GM12878 (cell line): ENCODE data around the gene CNOT11. TPM values are rescaled to one million over a fixed set of nuclear protein-coding genes. Genes with fewer than 3 reads are reported as not detected.

ENCODE experiments used
- ATAC-seq: fragments of 200-7000 bp; cut with Tn5 transposase; 3 replicates; pipeline ENCODE4 v1.9.1; 2020; ENCODE audit warnings: mild to moderate bottlenecking, moderate library complexity
- BruUV-seq: library from RNA; stranded (reverse); fragments of 400-500 nt; replicated peaks from 2 replicates; lab custom pipeline; 2021; lab: Mats Ljungman, UMichigan
- CTCF ChIA-PET: fragments of 300-600 bp; sonication (Branson Sonifier 250); formaldehyde crosslinking; extraction: SDS; loops from one replicate; lab custom pipeline; 2021; ENCODE audit warnings: inconsistent platforms; lab: Yijun Ruan, JAX
- POLR2A ChIA-PET: fragments of 350-600 bp; formaldehyde crosslinking; extraction: SDS; loops from one replicate; lab custom pipeline; 2021; ENCODE audit warnings: inconsistent platforms; lab: Charles Lee
- RAD21 ChIA-PET: fragments of 300-600 bp; sonication (Branson Sonifier 250); formaldehyde crosslinking; loops from one replicate; lab custom pipeline; 2023; ENCODE audit warnings: antibody characterized with exemption; ENCODE audit not compliant: unreplicated experiment; lab: Charles Lee
- SMC1A ChIA-PET: fragments of 300-600 bp; sonication (Branson Sonifier 250); formaldehyde crosslinking; loops from one replicate; lab custom pipeline; 2023; ENCODE audit not compliant: unreplicated experiment, uncharacterized antibody; lab: Charles Lee
- DNase-seq: peaks from one replicate; pipeline ENCODE4 v3.0.0-alpha.2; 2011; ENCODE audit warnings: low read depth, low spot score
- FAIRE-seq: peaks from 3 replicates; lab custom pipeline; 2011; peaks lifted over from hg19 to GRCh38; lab: Jason Lieb, UNC
- H2AFZ ChIP-seq: 2 replicates; pipeline ENCODE4 v1.6.0; 2011; ENCODE audit warnings: low read depth, low read length, control low read depth; ENCODE audit not compliant: control insufficient read depth
- H3K27ac ChIP-seq: 2 replicates; pipeline ENCODE4 v1.5.1; 2011; ENCODE audit warnings: control low read depth; ENCODE audit not compliant: control insufficient read depth, insufficient read depth
- H3K27me3 ChIP-seq, 2 experiments: replicated peaks in 1 of 2; 2 replicates each; pipeline versions ENCODE4 v1.6.0 to v1.6.1; 2011; ENCODE audit warnings: low read length in 1 of 2; ENCODE audit not compliant: control insufficient read depth in 2 of 2, insufficient read depth in 2 of 2
- H3K36me3 ChIP-seq, 2 experiments: 2 replicates each; pipeline ENCODE4 v1.5.1; 2011; ENCODE audit warnings: low read length in 1 of 2; ENCODE audit not compliant: control insufficient read depth in 2 of 2, insufficient read depth in 2 of 2
- H3K4me1 ChIP-seq: 2 replicates; pipeline ENCODE4 v1.6.1; 2011; ENCODE audit warnings: mild to moderate bottlenecking, low read length, moderate library complexity, mixed read lengths; ENCODE audit not compliant: control insufficient read depth, insufficient read depth
- H3K4me2 ChIP-seq: 2 replicates; pipeline ENCODE4 v1.6.0; 2011; ENCODE audit warnings: control low read depth; ENCODE audit not compliant: control insufficient read depth, insufficient read depth
- H3K4me3 ChIP-seq: fragments of 200-600 bp; sonication (generic); 2 replicates; pipeline ENCODE4 v1.5.1; 2016
- H3K79me2 ChIP-seq: 2 replicates; pipeline ENCODE4 v1.6.0; 2011; ENCODE audit warnings: low read length; ENCODE audit not compliant: control insufficient read depth, insufficient read depth
- H3K9ac ChIP-seq: 2 replicates; pipeline ENCODE4 v1.8.0; 2011; ENCODE audit warnings: low read length, control low read depth, mixed read lengths; ENCODE audit not compliant: control insufficient read depth, insufficient read depth
- H3K9me3 ChIP-seq: replicated peaks from 3 replicates; pipeline ENCODE4 v1.5.1; 2011; ENCODE audit warnings: mild to moderate bottlenecking, low read length; ENCODE audit not compliant: control insufficient read depth, insufficient read depth
- H4K20me1 ChIP-seq: 2 replicates; pipeline ENCODE4 v1.6.0; 2011; ENCODE audit not compliant: control insufficient read depth, insufficient read depth
- IRF4 ChIP-seq: IDR thresholded peaks from 2 replicates; pipeline ENCODE4 v1.6.1; 2011; ENCODE audit warnings: low read depth, low read length
- POLR2AphosphoS2 ChIP-seq: IDR thresholded peaks from 2 replicates; pipeline ENCODE4 v1.6.1; 2011; ENCODE audit warnings: low read depth, mild to moderate bottlenecking, low read length, improper control_type of control experiment, moderate library complexity
- RUNX3 ChIP-seq: IDR thresholded peaks from 2 replicates; pipeline ENCODE4 v1.6.1; 2012; ENCODE audit warnings: low read length, inconsistent platforms
- SPI1 ChIP-seq: IDR thresholded peaks from 2 replicates; pipeline ENCODE4 v1.6.1; 2011; ENCODE audit warnings: low read depth, mild to moderate bottlenecking, low read length, moderate library complexity, borderline replicate concordance; ENCODE audit not compliant: insufficient read depth
- TCF12 ChIP-seq: IDR thresholded peaks from 2 replicates; pipeline ENCODE4 v1.6.1; 2011; ENCODE audit warnings: low read depth, mild to moderate bottlenecking, low read length
- ZZZ3 ChIP-seq: IDR thresholded peaks from 2 replicates; pipeline ENCODE4 v1.6.1; 2011; ENCODE audit warnings: low read depth; ENCODE audit not compliant: control insufficient read depth, insufficient read length
- WGBS: methylation state at CpG from one replicate; pipeline ENCODE4 v1.1.6; 2016; ENCODE audit warnings: low lambda C conversion rate; ENCODE audit not compliant: insufficient replicate concordance, insufficient coverage; ENCODE audit errors: missing lambda C conversion rate; 5-methylcytosine and 5-hydroxymethylcytosine counted together
- in situ Hi-C: fragments of 300-500 bp; cut with MboI; formaldehyde crosslinking; loops from 9 replicates; pipeline ENCODE4 v1.14.3; 2018; ENCODE audit warnings: mixed read lengths
- intact Hi-C: fragments of 100-400 bp; cut with micrococcal nuclease; formaldehyde crosslinking; loops from one replicate; pipeline ENCODE4 v1.14.2; 2022; ENCODE audit not compliant: unreplicated experiment
- polyA plus RNA-seq, 11 experiments: library from polyadenylated mRNA; depleted of rRNA in 4 of 11; unstranded in 6 of 11; stranded (reverse) in 5 of 11; fragments of >200 nt; fragmentation: Nextera tagmentation in 4 of 11; fragmentation: Illumina TruSeq in 1 of 11; extraction: Ambion mirVana in 4 of 11; extraction: Trizol in 1 of 11; gene quantifications; 1 replicate in 1 of 11; 2 replicates in 10 of 11; pipeline versions ENCODE4 v1.2.1 to v1.2.3, GENCODE V29; 2011 to 2016; ENCODE audit warnings: inconsistent platforms in 2 of 11, missing spikeins in 2 of 11, low read depth in 1 of 11
- total RNA-seq, 4 experiments: library from RNA; depleted of rRNA in 3 of 4; stranded (reverse); fragments of >200 nt in 3 of 4; fragmentation: Illumina TruSeq in 1 of 4; extraction: Trizol in 1 of 4; gene quantifications; 2 replicates each; pipeline versions ENCODE4 v1.2.1 to v1.2.3, GENCODE V29; 2013 to 2021

The CNOT11 gene
- total and polyA plus RNA-seq, 10 of the 15 experiments (the other 5 are each of a cell fraction or from before 2014, with no cell fraction given) = 10.8 to 111 (median 50.5) TPM

GRCh38 chr2:101264360-101264939, 11.8 kb downstream of the CNOT11 start:
- ATAC-seq = no peak
- Histone ChIP-seq H3K4me3 (no peak overlapping the region), H4K20me1 (no peaks in the 10 kb centered on the region), H2AFZ (no peak overlapping the region), H3K27ac (no peak overlapping the region), H3K9ac (no peak overlapping the region), H3K9me3 (no peaks in the 10 kb centered on the region), H3K79me2 (no peaks in the 10 kb centered on the region), H3K4me1 (no peaks in the 10 kb centered on the region), H3K36me3 (peaks cover 6 to 29% of the 10 kb centered on the region in 2 experiments), H3K27me3 (no peaks in the 10 kb centered on the region), H3K4me2 (no peak overlapping the region)
- no peak for DNase-seq
- ChIA-PET RAD21 (no interaction called here), POLR2A (interaction anchor here (0.8 kb wide), 1 partner anchor 9 kb away, joined by 3 read pairs; no protein-coding TSS in a partner anchor), SMC1A (no interaction called here), CTCF (no interaction called here)
- in situ Hi-C loops = loop anchor here (5.0 kb wide), 1 partner anchor 33 kb away; no protein-coding TSS in a partner anchor
- TF ChIP-seq IRF4 (no peak), RUNX3 (no peak)
- FAIRE-seq = no peak
- no TSS peak for BruUV-seq
- 95% methylated on average over 13 of the region's 13 CpGs for WGBS
- intact Hi-C loops = no loop called here

- no TSS peak for BruUV-seq
- DNase-seq = no peak
- Histone ChIP-seq H3K9me3 (no peaks in the 10 kb centered on the region), H3K27me3 (no peaks in the 10 kb centered on the region), H3K27ac (no peak overlapping the region), H4K20me1 (no peaks in the 10 kb centered on the region), H3K79me2 (no peaks in the 10 kb centered on the region), H2AFZ (no peak overlapping the region), H3K9ac (no peak overlapping the region), H3K36me3 (peaks cover 8 to 32% of the 10 kb centered on the region in 2 experiments), H3K4me2 (no peak overlapping the region), H3K4me1 (no peaks in the 10 kb centered on the region), H3K4me3 (no peak overlapping the region)
- intact Hi-C loops = no loop called here
- FAIRE-seq = no peak
- ChIA-PET CTCF (interaction anchor here (1.0 to 1.5 kb wide), 2 partner anchors 10 to 20 kb away, joined by 3 read pairs; no protein-coding TSS in a partner anchor), POLR2A (interaction anchor here (2.3 kb wide), 1 partner anchor 13 kb away, joined by 14 read pairs; the partner anchor contains the start of gene CNOT11), SMC1A (interaction anchor here (0.7 to 3.1 kb wide), 3 partner anchors 13 to 108 kb away, joined by 3 to 17 read pairs (median 4); partner anchors contain the start of gene CNOT11), RAD21 (no interaction called here)
- in situ Hi-C loops = no loop called here
- TF ChIP-seq POLR2AphosphoS2 (no peak), TCF12 (no peak), ZZZ3 (no peak), SPI1 (peak; percentile 11; the same call in 1 of the 2 replicates)
- 81% methylated on average over 11 of the region's 11 CpGs for WGBS
- ATAC-seq = no peak
Measured at GRCh38 chr2:101265893-101266499, 13.3 kb downstream of the CNOT11 start.
